Measurements from ENCODE around the gene MTARC1. TPM values are rescaled to one million over a fixed set of nuclear protein-coding genes. Genes with fewer than 3 reads are reported as not detected.

The MTARC1 gene
- total RNA-seq, 1 experiment from 2014 or later, result 1.5 TPM

DNA sequence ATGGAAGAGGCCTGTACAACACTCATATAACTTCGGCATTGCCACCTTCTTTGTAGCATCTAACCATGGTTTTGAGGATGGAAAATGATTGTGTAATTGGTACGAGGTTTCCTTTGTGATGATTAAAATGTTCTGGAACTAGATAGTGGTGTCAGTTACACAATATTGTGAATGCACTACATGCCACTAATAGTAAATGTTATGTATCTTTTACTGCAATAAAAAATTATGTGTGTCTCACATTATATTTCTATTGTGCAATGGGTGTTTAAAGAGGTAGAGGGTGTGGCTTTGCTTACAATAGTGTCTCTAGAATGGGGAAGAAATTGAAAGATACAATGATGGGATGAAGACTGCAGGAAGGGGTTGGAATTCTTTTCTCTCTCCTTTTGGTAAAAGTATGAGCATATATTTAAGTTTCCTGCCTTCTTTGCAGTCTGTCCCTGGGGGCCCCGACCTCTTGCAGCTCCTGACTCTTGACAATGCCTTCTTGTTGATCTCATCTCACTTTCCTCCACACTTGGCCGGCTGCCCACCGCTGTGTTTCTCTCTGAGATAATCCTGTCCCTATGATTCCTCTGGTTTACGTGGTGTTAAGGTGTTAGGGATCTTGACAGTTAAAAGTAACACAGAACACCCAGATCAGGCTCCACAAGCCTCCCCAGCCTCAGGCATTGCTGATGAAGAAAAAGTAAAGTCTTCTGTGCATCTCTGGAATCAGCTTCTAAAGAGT is 39.3 kb downstream of the MTARC1 start:
- Mint-ChIP-seq H3K27me3 (ENCODE audit: insufficient read depth, unreplicated experiment) (peaks cover 17% of the 10 kb centered on the region), H3K27ac (ENCODE audit: low read depth, unreplicated experiment) (no peak overlapping the region), H3K4me1 (ENCODE audit: insufficient read depth, unreplicated experiment) (peaks cover 10% of the 10 kb centered on the region), H3K36me3 (ENCODE audit: insufficient read depth, unreplicated experiment) (no peaks in the 10 kb centered on the region), H3K4me3 (ENCODE audit: unreplicated experiment) (no peak overlapping the region), H3K9me3 (ENCODE audit: unreplicated experiment) (no peaks in the 10 kb centered on the region)
- CTCF ChIA-PET, result interaction anchor here (0.6 to 6.0 kb wide), 6 partner anchors 15 to 511 kb away, joined by 3 to 63 read pairs (median 5); no protein-coding TSS in a partner anchor
- intact Hi-C loops (cut with micrococcal nuclease), result no loop called here
- POLR2A ChIA-PET, result interaction anchor here (1.1 kb wide), 1 partner anchor 597 kb away, joined by 3 read pairs; no protein-coding TSS in a partner anchor
- DNase-seq (ENCODE audit: unreplicated experiment), result peak; percentile 60
- BruUV-seq (replicated peaks), result no TSS peak
- TF ChIP-seq, protein P1, sequence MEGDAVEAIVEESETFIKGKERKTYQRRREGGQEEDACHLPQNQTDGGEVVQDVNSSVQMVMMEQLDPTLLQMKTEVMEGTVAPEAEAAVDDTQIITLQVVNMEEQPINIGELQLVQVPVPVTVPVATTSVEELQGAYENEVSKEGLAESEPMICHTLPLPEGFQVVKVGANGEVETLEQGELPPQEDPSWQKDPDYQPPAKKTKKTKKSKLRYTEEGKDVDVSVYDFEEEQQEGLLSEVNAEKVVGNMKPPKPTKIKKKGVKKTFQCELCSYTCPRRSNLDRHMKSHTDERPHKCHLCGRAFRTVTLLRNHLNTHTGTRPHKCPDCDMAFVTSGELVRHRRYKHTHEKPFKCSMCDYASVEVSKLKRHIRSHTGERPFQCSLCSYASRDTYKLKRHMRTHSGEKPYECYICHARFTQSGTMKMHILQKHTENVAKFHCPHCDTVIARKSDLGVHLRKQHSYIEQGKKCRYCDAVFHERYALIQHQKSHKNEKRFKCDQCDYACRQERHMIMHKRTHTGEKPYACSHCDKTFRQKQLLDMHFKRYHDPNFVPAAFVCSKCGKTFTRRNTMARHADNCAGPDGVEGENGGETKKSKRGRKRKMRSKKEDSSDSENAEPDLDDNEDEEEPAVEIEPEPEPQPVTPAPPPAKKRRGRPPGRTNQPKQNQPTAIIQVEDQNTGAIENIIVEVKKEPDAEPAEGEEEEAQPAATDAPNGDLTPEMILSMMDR (IDR thresholded peaks at IDR 0.05; ENCODE audit: unreplicated experiment), result no peak

GRCh38 chr1:220826729-220827128 is 40.0 kb downstream of the MTARC1 start:
- Mint-ChIP-seq H3K36me3 (ENCODE audit: insufficient read depth, unreplicated experiment) (no peaks in the 10 kb centered on the region), H3K4me3 (ENCODE audit: unreplicated experiment) (no peak overlapping the region), H3K27ac (ENCODE audit: low read depth, unreplicated experiment) (no peak overlapping the region), H3K4me1 (ENCODE audit: insufficient read depth, unreplicated experiment) (peaks cover 10% of the 10 kb centered on the region), H3K27me3 (ENCODE audit: insufficient read depth, unreplicated experiment) (peaks cover 17% of the 10 kb centered on the region), H3K9me3 (ENCODE audit: unreplicated experiment) (no peaks in the 10 kb centered on the region)
- DNase-seq (ENCODE audit: unreplicated experiment), result no peak
- ChIA-PET CTCF (interaction anchor here (0.7 to 6.0 kb wide), 3 partner anchors 16 to 24 kb away, joined by 3 to 63 read pairs (median 5); no protein-coding TSS in a partner anchor), POLR2A (no interaction called here)
- TF ChIP-seq, protein P1 (IDR thresholded peaks at IDR 0.05; ENCODE audit: unreplicated experiment), result no peak
- BruUV-seq (replicated peaks), result no TSS peak
- intact Hi-C loops (cut with micrococcal nuclease), result no loop called here

DNA sequence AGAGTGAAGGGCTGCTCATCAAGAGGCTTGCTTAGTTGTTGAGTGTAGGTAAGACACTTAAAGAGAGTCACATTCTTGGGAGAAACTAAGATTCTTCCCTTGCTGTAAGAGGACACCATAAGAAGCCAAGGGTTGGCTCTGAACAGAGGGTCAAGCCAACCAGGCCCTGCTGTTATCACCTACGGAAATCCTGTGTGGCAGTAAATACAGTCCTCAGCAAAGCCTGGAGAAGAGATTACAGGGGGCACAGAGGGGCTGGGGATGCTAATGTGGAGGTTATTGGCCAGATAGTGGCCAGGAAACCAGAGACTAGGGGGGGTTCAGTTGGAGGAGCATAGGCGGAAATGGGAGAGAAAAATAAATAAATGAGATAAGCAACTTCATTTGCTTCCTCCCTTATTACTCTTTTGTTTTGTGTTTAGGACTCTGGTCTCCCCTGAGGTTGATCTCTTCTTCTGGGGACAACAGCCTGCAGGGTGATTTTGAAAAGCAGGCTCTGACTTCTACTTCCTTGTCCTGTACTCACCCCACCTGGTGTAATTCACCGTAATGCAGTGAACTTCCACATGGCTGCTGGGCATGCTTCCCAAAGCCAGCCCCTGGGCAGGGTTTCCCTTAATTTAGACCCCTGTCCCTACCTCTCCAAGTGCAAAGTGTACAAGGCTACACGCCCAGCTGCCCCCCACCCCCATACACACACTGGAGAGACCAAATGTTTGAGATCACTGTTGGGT is 40.9 kb downstream of the MTARC1 start:
- Mint-ChIP-seq H3K27me3 (ENCODE audit: insufficient read depth, unreplicated experiment) (peaks cover 17% of the 10 kb centered on the region), H3K27ac (ENCODE audit: low read depth, unreplicated experiment) (no peak overlapping the region), H3K4me3 (ENCODE audit: unreplicated experiment) (no peak overlapping the region), H3K36me3 (ENCODE audit: insufficient read depth, unreplicated experiment) (no peaks in the 10 kb centered on the region), H3K9me3 (ENCODE audit: unreplicated experiment) (no peaks in the 10 kb centered on the region), H3K4me1 (ENCODE audit: insufficient read depth, unreplicated experiment) (peaks cover 10% of the 10 kb centered on the region)
- POLR2A ChIA-PET, result interaction anchor here (1.2 kb wide), 1 partner anchor 488 kb away, joined by 3 read pairs; no protein-coding TSS in a partner anchor
- no TSS peak for BruUV-seq (replicated peaks)
- TF ChIP-seq, protein P1 (IDR thresholded peaks at IDR 0.05; ENCODE audit: unreplicated experiment), result no peak
- no peak for DNase-seq (ENCODE audit: unreplicated experiment)
- CTCF ChIA-PET, result interaction anchor here (0.7 to 2.6 kb wide), 5 partner anchors 10 to 605 kb away, joined by 3 to 14 read pairs (median 7); no protein-coding TSS in a partner anchor
- intact Hi-C loops (cut with micrococcal nuclease), result no loop called here

- intact Hi-C loops (cut with micrococcal nuclease), result no loop called here
- Mint-ChIP-seq H3K36me3 (ENCODE audit: insufficient read depth, unreplicated experiment) (no peaks in the 10 kb centered on the region), H3K9me3 (ENCODE audit: unreplicated experiment) (no peaks in the 10 kb centered on the region), H3K4me1 (ENCODE audit: insufficient read depth, unreplicated experiment) (peaks cover 10% of the 10 kb centered on the region), H3K27ac (ENCODE audit: low read depth, unreplicated experiment) (no peak overlapping the region), H3K27me3 (ENCODE audit: insufficient read depth, unreplicated experiment) (peaks cover 13% of the 10 kb centered on the region), H3K4me3 (ENCODE audit: unreplicated experiment) (no peak overlapping the region)
- TF ChIP-seq, protein P1 (IDR thresholded peaks at IDR 0.05; ENCODE audit: unreplicated experiment), result no peak
- no TSS peak for BruUV-seq (replicated peaks)
- POLR2A ChIA-PET, result interaction anchor here (1.2 kb wide), 1 partner anchor 487 kb away, joined by 3 read pairs; no protein-coding TSS in a partner anchor
- CTCF ChIA-PET, result interaction anchor here (0.7 to 2.6 kb wide), 5 partner anchors 11 to 605 kb away, joined by 3 to 14 read pairs (median 7); no protein-coding TSS in a partner anchor
- DNase-seq (ENCODE audit: unreplicated experiment), result no peak
Measured at GRCh38 chr1:220828179-220828490, 41.4 kb downstream of the MTARC1 start.

Data from MCF 10A (cell line).